ENCODE data around the gene KRT39.

GRCh38 chr17:40995116-40995515, 28.4 kb upstream of the KRT39 start:
- no peak for TF ChIP-seq POLR2AphosphoS5 (IDR thresholded peaks at IDR 0.05; ENCODE audit: low read depth, low read length)
- no peak for TF ChIP-seq POLR2A (IDR thresholded peaks at IDR 0.05; ENCODE audit: low read depth, low read length)
- TF ChIP-seq TAF1 (IDR thresholded peaks at IDR 0.05; ENCODE audit: low read depth, low read length), result no peak
- TF ChIP-seq PAX5 (IDR thresholded peaks at IDR 0.05; ENCODE audit: insufficient read depth, low read length, severe bottlenecking), result no peak
- TF ChIP-seq SPI1 (IDR thresholded peaks at IDR 0.05; ENCODE audit: low read depth, low read length), result no peak
- no peak for TF ChIP-seq POU2F2 (IDR thresholded peaks at IDR 0.05; ENCODE audit: low read depth, low read length)

Measured in GM12891 (cell line).